Endodermal cell (in vitro differentiated cells): ENCODE data around the gene SLIT1. TPM values are rescaled to one million over a fixed set of nuclear protein-coding genes. Genes with fewer than 3 reads are reported as not detected.

Experiments
- DNase-seq: peaks from one replicate; pipeline ENCODE4 v3.0.0-alpha.2; 2017
- H3K27ac ChIP-seq: 2 replicates; pipeline ENCODE4 v1.5.1; 2013; ENCODE audit warnings: mild to moderate bottlenecking, low read depth, low read length, moderate library complexity
- H3K27me3 ChIP-seq: 2 replicates; pipeline ENCODE4 v1.6.1; 2013; ENCODE audit warnings: mild to moderate bottlenecking, low read length, moderate library complexity; ENCODE audit not compliant: insufficient read depth, control insufficient read depth, poor library complexity, severe bottlenecking
- H3K36me3 ChIP-seq: 2 replicates; pipeline ENCODE4 v1.7.0; 2013; ENCODE audit warnings: mild to moderate bottlenecking, low read length, moderate library complexity; ENCODE audit not compliant: control insufficient read depth, insufficient read depth
- H3K4me1 ChIP-seq: one replicate; pipeline ENCODE4 v1.7.0; 2013; ENCODE audit warnings: low read length; ENCODE audit not compliant: control insufficient read depth, insufficient read depth
- H3K4me3 ChIP-seq: 2 replicates; pipeline ENCODE4 v1.5.1; 2013; ENCODE audit warnings: mild to moderate bottlenecking, low read length, moderate library complexity
- H3K9ac ChIP-seq: 2 replicates; pipeline ENCODE4 v1.6.1; 2013; ENCODE audit warnings: mild to moderate bottlenecking, low read length, moderate library complexity; ENCODE audit not compliant: poor library complexity, severe bottlenecking; ENCODE audit errors: extremely low read depth
- H3K9me3 ChIP-seq: 2 replicates; pipeline ENCODE4 v1.6.1; 2013; ENCODE audit warnings: mild to moderate bottlenecking, low read length, moderate library complexity; ENCODE audit not compliant: control insufficient read depth
- H3K27ac Mint-ChIP-seq: 2 replicates; pipeline ENCODE4 v1.8.0; 2020; ENCODE audit warnings: mixed read lengths
- H3K27me3 Mint-ChIP-seq: 2 replicates; pipeline ENCODE4 v1.8.0; 2021; ENCODE audit warnings: mild to moderate bottlenecking, mixed read lengths; ENCODE audit not compliant: insufficient read depth
- H3K36me3 Mint-ChIP-seq: 2 replicates; pipeline ENCODE4 v1.8.0; 2020; ENCODE audit warnings: low read depth, mixed read lengths
- H3K4me1 Mint-ChIP-seq: 2 replicates; pipeline ENCODE4 v1.8.0; 2020; ENCODE audit warnings: mixed read lengths
- H3K4me3 Mint-ChIP-seq: 2 replicates; pipeline ENCODE4 v1.8.0; 2020; ENCODE audit warnings: mild to moderate bottlenecking, moderate library complexity, mixed read lengths
- H3K9me3 Mint-ChIP-seq: 2 replicates; pipeline ENCODE4 v1.8.0; 2020; ENCODE audit warnings: mild to moderate bottlenecking, mixed read lengths
- CTCF ChIP-seq: fragments of 200-600 bp; sonication (generic); conservative IDR thresholded peaks from 2 replicates; pipeline ENCODE4 v1.5.0; 2021; ENCODE audit warnings: antibody characterized with exemption, mild to moderate bottlenecking
- WGBS, 2 experiments: methylation state at CpG; one replicate each; pipeline versions ENCODE4 v1.1.5 to v1.1.7; 2013; ENCODE audit warnings: missing lambda C conversion rate in 2 of 2, mixed read lengths in 1 of 2; ENCODE audit not compliant: insufficient coverage in 1 of 2, insufficient read length in 1 of 2; 5-methylcytosine and 5-hydroxymethylcytosine counted together
- total RNA-seq, 2 donors: library from RNA; stranded (reverse); fragmentation: NEBNext Ultra II Directional in 1 of 2; extraction: Animal tissue kit (Norgen Biotek cat#: 25700) in 1 of 2; gene quantifications; 2 replicates in 1 of 2; 3 replicates in 1 of 2; pipeline ENCODE4 v1.2.1, GENCODE V29; 2021

SLIT1 gene
- total RNA-seq, 2 donors from 2014 or later, result 0.97 to 2.4 TPM

GRCh38 chr10:97065686-97066660 is 119.8 kb downstream of the SLIT1 start:
- H3K27ac ChIP-seq, result no peak overlapping the region
- H3K9ac ChIP-seq, result no peak overlapping the region
- TF ChIP-seq CTCF, result no peak
- H3K9me3 ChIP-seq, result no peaks in the 10 kb centered on the region
- H3K27me3 ChIP-seq, result no peaks in the 10 kb centered on the region
- Mint-ChIP-seq H3K27me3 (peaks cover 3% of the 10 kb centered on the region), H3K4me1 (peaks cover 9% of the 10 kb centered on the region), H3K9me3 (peaks cover 3% of the 10 kb centered on the region), H3K4me3 (no peak overlapping the region), H3K27ac (peak overlapping the region; percentile 77), H3K36me3 (no peaks in the 10 kb centered on the region)
- H3K36me3 ChIP-seq, result no peaks in the 10 kb centered on the region
- H3K4me3 ChIP-seq, result no peak overlapping the region
- H3K4me1 ChIP-seq, result peaks cover 4% of the 10 kb centered on the region
- WGBS, 2 experiments, result 81 to 87% methylated on average over 9 to 18 of the region's 18 CpGs
- peak; percentile 82 for DNase-seq

GRCh38 chr10:97065128-97065527 is 120.6 kb downstream of the SLIT1 start:
- Histone ChIP-seq H3K9ac (no peak overlapping the region), H3K4me1 (peaks cover 4% of the 10 kb centered on the region), H3K27ac (no peak overlapping the region), H3K36me3 (no peaks in the 10 kb centered on the region), H3K27me3 (no peaks in the 10 kb centered on the region), H3K4me3 (no peak overlapping the region), H3K9me3 (no peaks in the 10 kb centered on the region)
- TF ChIP-seq CTCF, result no peak
- peaks cover 9% of the 10 kb centered on the region for H3K4me1 Mint-ChIP-seq
- H3K36me3 Mint-ChIP-seq, result no peaks in the 10 kb centered on the region
- DNase-seq, result peak; percentile 77
- peak overlapping the region; percentile 77 for H3K27ac Mint-ChIP-seq
- 39% methylated on average over 1 of the region's 1 CpG; no CpG with 5 or more reads in 1 of the 2 experiments for WGBS, 2 experiments
- peaks cover 3% of the 10 kb centered on the region for H3K27me3 Mint-ChIP-seq
- H3K4me3 Mint-ChIP-seq, result no peak overlapping the region
- H3K9me3 Mint-ChIP-seq, result peaks cover 3% of the 10 kb centered on the region

- Histone ChIP-seq H3K9me3 (no peaks in the 10 kb centered on the region), H3K4me1 (peaks cover 4% of the 10 kb centered on the region), H3K36me3 (no peaks in the 10 kb centered on the region), H3K27ac (no peak overlapping the region), H3K4me3 (no peak overlapping the region), H3K27me3 (no peaks in the 10 kb centered on the region), H3K9ac (no peak overlapping the region)
- H3K9me3 Mint-ChIP-seq, result no peaks in the 10 kb centered on the region
- H3K4me1 Mint-ChIP-seq, result peaks cover 9% of the 10 kb centered on the region
- no peak overlapping the region for H3K4me3 Mint-ChIP-seq
- WGBS, 2 experiments, result 90 to 91% methylated on average over 15 to 24 of the region's 24 CpGs
- H3K27ac Mint-ChIP-seq, result peak overlapping the region; percentile 76
- peak; percentile 50 for DNase-seq
- H3K27me3 Mint-ChIP-seq, result no peaks in the 10 kb centered on the region
- TF ChIP-seq CTCF, result no peak
- no peaks in the 10 kb centered on the region for H3K36me3 Mint-ChIP-seq
These were observed 121.5 kb downstream of the SLIT1 start for GRCh38 chr10:97063983-97064837.
